Measurements from ENCODE around the gene B3GAT2.

GRCh38 chr6:70985156-70985555 is 28.3 kb upstream of the B3GAT2 start:
- TF ChIP-seq CTCF (conservative IDR thresholded peaks at IDR 0.05; ENCODE audit: low read length) (no peak), EZH2phosphoT487 (IDR thresholded peaks at IDR 0.05; ENCODE audit: borderline replicate concordance, low read depth, low read length) (no peak)
